K562 (cell line): ENCODE results near the gene SP2. TPM values are rescaled to one million over a fixed set of nuclear protein-coding genes. Genes with fewer than 3 reads are reported as not detected.

Experiments
- BRD4 ChIP-seq: fragments of 200-600 bp; sonication (generic); IDR thresholded peaks from 2 replicates; pipeline ENCODE4 v1.6.1; 2017; ENCODE audit warnings: inconsistent platforms
- CBX8 ChIP-seq: fragments of 200-600 bp; sonication (generic); IDR thresholded peaks from 2 replicates; pipeline ENCODE4 v1.6.1; 2012; ENCODE audit warnings: borderline replicate concordance, mixed run types, low read depth, mild to moderate bottlenecking, moderate library complexity, mixed read lengths, low read length, control low read depth, inconsistent platforms; ENCODE audit not compliant: poor library complexity, severe bottlenecking; ENCODE audit errors: extremely low read depth
- ESRRB ChIP-seq: fragments of 250-450 bp; sonication (Bioruptor Pico); IDR thresholded peaks from 2 replicates; pipeline ENCODE4 v1.5.0; 2020; ENCODE audit warnings: mild to moderate bottlenecking, moderate library complexity, borderline replicate concordance
- HNRNPL ChIP-seq: fragments of 200-400 bp; formaldehyde crosslinking; IDR thresholded peaks from 2 replicates; pipeline ENCODE4 v1.6.1; 2017; ENCODE audit warnings: low read depth, mild to moderate bottlenecking, low read length
- HOXB6 ChIP-seq: fragments of 250-450 bp; sonication (Bioruptor Pico); IDR thresholded peaks from 2 replicates; pipeline ENCODE4 v1.5.1; 2022; ENCODE audit warnings: mild to moderate bottlenecking, borderline replicate concordance
- IRF2 ChIP-seq: sonication (generic); formaldehyde crosslinking; IDR thresholded peaks from 2 replicates; pipeline ENCODE4 v1.8.1; 2022; ENCODE audit warnings: mild to moderate bottlenecking, missing genetic modification reagents
- L3MBTL2 ChIP-seq: fragments of 450-650 bp; IDR thresholded peaks from 2 replicates; pipeline ENCODE4 v1.6.1; 2016; ENCODE audit warnings: mild to moderate bottlenecking, moderate library complexity
- NCOA1 ChIP-seq: fragments of 450-650 bp; IDR thresholded peaks from 2 replicates; pipeline ENCODE4 v1.6.1; 2016; ENCODE audit warnings: low read depth
- PHTF2 ChIP-seq: fragments of 250-450 bp; sonication (Bioruptor Pico); IDR thresholded peaks from 2 replicates; pipeline ENCODE4 v1.5.0; 2021; ENCODE audit warnings: mild to moderate bottlenecking
- POLR2A ChIP-seq: fragments of 450-650 bp; conservative IDR thresholded peaks from 2 replicates; pipeline ENCODE4 v1.6.1; 2016
- POLR2B ChIP-seq: fragments of 450-650 bp; IDR thresholded peaks from 2 replicates; pipeline ENCODE4 v1.6.1; 2018; ENCODE audit warnings: low read depth; ENCODE audit not compliant: partially characterized antibody
- RFX1 ChIP-seq: fragments of 450-650 bp; IDR thresholded peaks from 2 replicates; pipeline ENCODE4 v1.6.1; 2016; ENCODE audit warnings: mild to moderate bottlenecking, moderate library complexity
- TAF15 ChIP-seq: fragments of 200-400 bp; formaldehyde crosslinking; IDR thresholded peaks from 2 replicates; pipeline ENCODE4 v1.6.1; 2017; ENCODE audit warnings: mild to moderate bottlenecking, low read depth, low read length, moderate library complexity
- ZNF24 ChIP-seq: fragments of 450-650 bp; IDR thresholded peaks from 2 replicates; pipeline ENCODE4 v1.6.1; 2016
- ZNF253 ChIP-seq: fragments of 250-450 bp; sonication (Bioruptor Pico); conservative IDR thresholded peaks from 2 replicates; pipeline ENCODE4 v1.6.1; 2021; ENCODE audit warnings: mild to moderate bottlenecking
- ZNF408 ChIP-seq: fragments of 250-450 bp; sonication (Bioruptor Pico); IDR thresholded peaks from 2 replicates; pipeline ENCODE4 v1.4.0; 2020; ENCODE audit warnings: low read depth, mild to moderate bottlenecking, moderate library complexity
- ZNF766 ChIP-seq: fragments of 200-800 bp; sonication (Bioruptor generic); conservative IDR thresholded peaks from 2 replicates; pipeline ENCODE4 v1.6.1; 2016; ENCODE audit warnings: missing genetic modification characterization, missing compliant biosample characterization
- polyA plus RNA-seq, 8 experiments: library from polyadenylated mRNA; depleted of rRNA in 4 of 8; stranded (reverse) in 5 of 8; unstranded in 3 of 8; fragments of >200 nt; fragmentation: Nextera tagmentation in 2 of 8; fragmentation: Illumina TruSeq in 1 of 8; extraction: Ambion mirVana in 2 of 8; extraction: Trizol in 1 of 8; gene quantifications; 2 replicates each; pipeline versions ENCODE4 v1.2.1 to v1.2.3, GENCODE V29; 2011 to 2014; ENCODE audit warnings: inconsistent platforms in 1 of 8, missing spikeins in 1 of 8
- total RNA-seq, 7 experiments: library from RNA; depleted of rRNA in 6 of 7; stranded (reverse); fragments of >200 nt in 6 of 7; fragmentation: Illumina TruSeq in 2 of 7; extraction: Trizol in 2 of 7; gene quantifications; 2 replicates each; pipeline versions ENCODE4 v1.2.1 to v1.2.3, GENCODE V29; 2011 to 2021; ENCODE audit warnings: low replicate concordance in 1 of 7
- TF ChIP-seq, protein P1 (sequence below): fragments of 450-650 bp; formaldehyde crosslinking; IDR thresholded peaks from 2 replicates; pipeline ENCODE4 v1.4.0; 2022; ENCODE audit warnings: mild to moderate bottlenecking, moderate library complexity
- TF ChIP-seq, protein P2 (sequence below): fragments of 450-650 bp; IDR thresholded peaks from 2 replicates; pipeline ENCODE4 v1.6.1; 2016
- TF ChIP-seq, protein P3 (sequence below): sonication (generic); formaldehyde crosslinking; IDR thresholded peaks from 2 replicates; pipeline ENCODE4 v1.8.0; 2022; ENCODE audit warnings: missing genetic modification reagents, mild to moderate bottlenecking, moderate library complexity, borderline replicate concordance
- TF ChIP-seq, protein P4 (sequence below): fragments of 450-650 bp; IDR thresholded peaks from 2 replicates; pipeline ENCODE4 v1.7.0; 2016; ENCODE audit warnings: borderline replicate concordance
- TF ChIP-seq, protein P5 (sequence below): fragments of 450-650 bp; formaldehyde crosslinking; IDR thresholded peaks from 2 replicates; pipeline ENCODE4 v1.4.0; 2020; ENCODE audit warnings: mild to moderate bottlenecking, moderate library complexity

SP2 gene
- total and polyA plus RNA-seq, 9 of the 15 experiments (the other 6 are each of a cell fraction or from before 2014, with no cell fraction given): 0.77 to 22.3 (median 2.3) TPM

DNA sequence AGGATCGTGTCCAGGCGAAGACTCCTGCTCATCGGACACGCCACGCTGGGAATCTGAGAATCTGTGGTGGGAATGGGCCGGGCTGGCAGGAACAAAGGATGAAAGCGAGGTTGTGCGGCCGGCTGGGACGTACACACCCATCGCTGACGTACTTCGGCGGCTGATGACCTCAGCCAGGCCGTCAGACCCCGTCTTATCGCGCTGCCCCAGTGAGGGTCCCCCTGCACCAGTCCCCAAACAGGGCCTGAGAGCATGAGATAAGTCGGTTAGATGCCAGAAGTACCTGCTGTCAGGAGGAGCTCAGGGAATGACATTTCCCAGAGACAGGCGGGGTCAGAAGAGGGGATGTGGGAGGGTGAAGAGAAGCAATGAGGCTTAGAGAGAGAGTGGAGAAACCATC lies 29.1 kb upstream of the SP2 start (continued):
- TF ChIP-seq, protein P1, sequence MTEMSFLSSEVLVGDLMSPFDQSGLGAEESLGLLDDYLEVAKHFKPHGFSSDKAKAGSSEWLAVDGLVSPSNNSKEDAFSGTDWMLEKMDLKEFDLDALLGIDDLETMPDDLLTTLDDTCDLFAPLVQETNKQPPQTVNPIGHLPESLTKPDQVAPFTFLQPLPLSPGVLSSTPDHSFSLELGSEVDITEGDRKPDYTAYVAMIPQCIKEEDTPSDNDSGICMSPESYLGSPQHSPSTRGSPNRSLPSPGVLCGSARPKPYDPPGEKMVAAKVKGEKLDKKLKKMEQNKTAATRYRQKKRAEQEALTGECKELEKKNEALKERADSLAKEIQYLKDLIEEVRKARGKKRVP: peak; percentile 72; the same call in 1 of the 2 replicates
- TF ChIP-seq ZNF408 (no peak), CBX8 (no peak), POLR2B (no peak), HOXB6 (CRISPR knock-in tag) (no peak), ZNF24 (peak; percentile 83), ESRRB (CRISPR knock-in tag) (no peak), IRF2 (CRISPR knock-in tag) (no peak), TAF15 (no peak), PHTF2 (CRISPR knock-in tag) (no peak), HNRNPL (no peak), BRD4 (no peak), ZNF766 (CRISPR knock-in tag) (peak; percentile 97), L3MBTL2 (peak; percentile 72), RFX1 (no peak), NCOA1 (peak; percentile 98), POLR2A (no peak), ZNF253 (no peak)
- TF ChIP-seq, protein P2, sequence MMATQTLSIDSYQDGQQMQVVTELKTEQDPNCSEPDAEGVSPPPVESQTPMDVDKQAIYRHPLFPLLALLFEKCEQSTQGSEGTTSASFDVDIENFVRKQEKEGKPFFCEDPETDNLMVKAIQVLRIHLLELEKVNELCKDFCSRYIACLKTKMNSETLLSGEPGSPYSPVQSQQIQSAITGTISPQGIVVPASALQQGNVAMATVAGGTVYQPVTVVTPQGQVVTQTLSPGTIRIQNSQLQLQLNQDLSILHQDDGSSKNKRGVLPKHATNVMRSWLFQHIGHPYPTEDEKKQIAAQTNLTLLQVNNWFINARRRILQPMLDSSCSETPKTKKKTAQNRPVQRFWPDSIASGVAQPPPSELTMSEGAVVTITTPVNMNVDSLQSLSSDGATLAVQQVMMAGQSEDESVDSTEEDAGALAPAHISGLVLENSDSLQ: peak; percentile 96
- TF ChIP-seq, protein P3, sequence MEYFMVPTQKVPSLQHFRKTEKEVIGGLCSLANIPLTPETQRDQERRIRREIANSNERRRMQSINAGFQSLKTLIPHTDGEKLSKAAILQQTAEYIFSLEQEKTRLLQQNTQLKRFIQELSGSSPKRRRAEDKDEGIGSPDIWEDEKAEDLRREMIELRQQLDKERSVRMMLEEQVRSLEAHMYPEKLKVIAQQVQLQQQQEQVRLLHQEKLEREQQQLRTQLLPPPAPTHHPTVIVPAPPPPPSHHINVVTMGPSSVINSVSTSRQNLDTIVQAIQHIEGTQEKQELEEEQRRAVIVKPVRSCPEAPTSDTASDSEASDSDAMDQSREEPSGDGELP (CRISPR knock-in tag): peak; percentile 89; the same call in 1 of the 2 replicates
- TF ChIP-seq, protein P4, sequence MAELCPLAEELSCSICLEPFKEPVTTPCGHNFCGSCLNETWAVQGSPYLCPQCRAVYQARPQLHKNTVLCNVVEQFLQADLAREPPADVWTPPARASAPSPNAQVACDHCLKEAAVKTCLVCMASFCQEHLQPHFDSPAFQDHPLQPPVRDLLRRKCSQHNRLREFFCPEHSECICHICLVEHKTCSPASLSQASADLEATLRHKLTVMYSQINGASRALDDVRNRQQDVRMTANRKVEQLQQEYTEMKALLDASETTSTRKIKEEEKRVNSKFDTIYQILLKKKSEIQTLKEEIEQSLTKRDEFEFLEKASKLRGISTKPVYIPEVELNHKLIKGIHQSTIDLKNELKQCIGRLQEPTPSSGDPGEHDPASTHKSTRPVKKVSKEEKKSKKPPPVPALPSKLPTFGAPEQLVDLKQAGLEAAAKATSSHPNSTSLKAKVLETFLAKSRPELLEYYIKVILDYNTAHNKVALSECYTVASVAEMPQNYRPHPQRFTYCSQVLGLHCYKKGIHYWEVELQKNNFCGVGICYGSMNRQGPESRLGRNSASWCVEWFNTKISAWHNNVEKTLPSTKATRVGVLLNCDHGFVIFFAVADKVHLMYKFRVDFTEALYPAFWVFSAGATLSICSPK: no peak
- TF ChIP-seq, protein P5, sequence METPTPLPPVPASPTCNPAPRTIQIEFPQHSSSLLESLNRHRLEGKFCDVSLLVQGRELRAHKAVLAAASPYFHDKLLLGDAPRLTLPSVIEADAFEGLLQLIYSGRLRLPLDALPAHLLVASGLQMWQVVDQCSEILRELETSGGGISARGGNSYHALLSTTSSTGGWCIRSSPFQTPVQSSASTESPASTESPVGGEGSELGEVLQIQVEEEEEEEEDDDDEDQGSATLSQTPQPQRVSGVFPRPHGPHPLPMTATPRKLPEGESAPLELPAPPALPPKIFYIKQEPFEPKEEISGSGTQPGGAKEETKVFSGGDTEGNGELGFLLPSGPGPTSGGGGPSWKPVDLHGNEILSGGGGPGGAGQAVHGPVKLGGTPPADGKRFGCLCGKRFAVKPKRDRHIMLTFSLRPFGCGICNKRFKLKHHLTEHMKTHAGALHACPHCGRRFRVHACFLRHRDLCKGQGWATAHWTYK (CRISPR knock-in tag): peak; percentile 97
